DND-41 (cell line): Measurements from ENCODE around the gene DCTD.

Source experiments
- EZH2 ChIP-seq: IDR thresholded peaks from 3 replicates; pipeline ENCODE4 v1.6.1; 2012; ENCODE audit warnings: borderline replicate concordance, low read depth, mild to moderate bottlenecking, moderate library complexity, low read length, inconsistent platforms; ENCODE audit not compliant: severe bottlenecking
- TF ChIP-seq, protein P1 (sequence below): IDR thresholded peaks from 2 replicates; pipeline ENCODE4 v1.5.1; 2012; ENCODE audit warnings: borderline replicate concordance, low read length, moderate library complexity, mild to moderate bottlenecking; ENCODE audit not compliant: poor library complexity, severe bottlenecking; ENCODE audit errors: extremely low read depth

DNA sequence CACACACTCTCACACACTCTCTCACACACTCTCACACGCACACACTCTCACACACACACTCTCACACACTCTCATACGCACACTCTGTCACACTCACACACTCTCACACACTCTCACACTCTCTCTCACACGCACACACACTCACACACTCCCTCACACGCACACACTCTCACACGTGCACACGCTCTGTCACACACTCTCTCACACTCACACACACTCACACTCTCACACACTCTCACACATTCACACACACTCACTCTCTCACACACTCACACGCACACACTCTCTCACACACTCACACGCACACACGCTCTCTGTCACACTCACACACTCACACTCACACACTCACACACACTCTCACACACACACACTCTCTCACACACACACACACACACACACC lies 43.0 kb upstream of the DCTD start:
- TF ChIP-seq EZH2: no peak
- TF ChIP-seq, protein P1, sequence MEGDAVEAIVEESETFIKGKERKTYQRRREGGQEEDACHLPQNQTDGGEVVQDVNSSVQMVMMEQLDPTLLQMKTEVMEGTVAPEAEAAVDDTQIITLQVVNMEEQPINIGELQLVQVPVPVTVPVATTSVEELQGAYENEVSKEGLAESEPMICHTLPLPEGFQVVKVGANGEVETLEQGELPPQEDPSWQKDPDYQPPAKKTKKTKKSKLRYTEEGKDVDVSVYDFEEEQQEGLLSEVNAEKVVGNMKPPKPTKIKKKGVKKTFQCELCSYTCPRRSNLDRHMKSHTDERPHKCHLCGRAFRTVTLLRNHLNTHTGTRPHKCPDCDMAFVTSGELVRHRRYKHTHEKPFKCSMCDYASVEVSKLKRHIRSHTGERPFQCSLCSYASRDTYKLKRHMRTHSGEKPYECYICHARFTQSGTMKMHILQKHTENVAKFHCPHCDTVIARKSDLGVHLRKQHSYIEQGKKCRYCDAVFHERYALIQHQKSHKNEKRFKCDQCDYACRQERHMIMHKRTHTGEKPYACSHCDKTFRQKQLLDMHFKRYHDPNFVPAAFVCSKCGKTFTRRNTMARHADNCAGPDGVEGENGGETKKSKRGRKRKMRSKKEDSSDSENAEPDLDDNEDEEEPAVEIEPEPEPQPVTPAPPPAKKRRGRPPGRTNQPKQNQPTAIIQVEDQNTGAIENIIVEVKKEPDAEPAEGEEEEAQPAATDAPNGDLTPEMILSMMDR: no peak
